K562 (cell line): ENCODE data around the gene IDUA. TPM values are rescaled to one million over a fixed set of nuclear protein-coding genes. Genes with fewer than 3 reads are reported as not detected.
A peak's percentile ranks its signal among the peaks of the same experiment; 100 is the strongest.

Experiments
- ARID3B ChIP-seq: fragments of 250-450 bp; sonication (Bioruptor Pico); IDR thresholded peaks from 2 replicates; pipeline ENCODE4 v1.4.0; 2020; ENCODE audit warnings: borderline replicate concordance
- CREM ChIP-seq: IDR thresholded peaks from 2 replicates; pipeline ENCODE4 v1.6.1; 2014; ENCODE audit warnings: antibody characterized with exemption, low read depth
- EGR1 ChIP-seq: fragments of 450-650 bp; conservative IDR thresholded peaks from 2 replicates; pipeline ENCODE4 v1.6.1; 2017; ENCODE audit warnings: mild to moderate bottlenecking
- LEF1 ChIP-seq: fragments of 450-650 bp; IDR thresholded peaks from 2 replicates; pipeline ENCODE4 v1.6.1; 2016; ENCODE audit warnings: mild to moderate bottlenecking
- MAFK ChIP-seq: IDR thresholded peaks from 2 replicates; pipeline ENCODE4 v1.6.1; 2011; ENCODE audit warnings: low read length, improper control_type of control experiment
- NEUROD1 ChIP-seq: fragments of 150-350 bp; IDR thresholded peaks from 2 replicates; pipeline ENCODE4 v1.6.1; 2014; ENCODE audit warnings: borderline replicate concordance, low read length, low read depth; ENCODE audit not compliant: partially characterized antibody
- NUFIP1 ChIP-seq: fragments of 450-650 bp; IDR thresholded peaks from 2 replicates; pipeline ENCODE4 v1.6.1; 2018; ENCODE audit not compliant: partially characterized antibody
- PHB2 ChIP-seq: fragments of 450-650 bp; IDR thresholded peaks from 2 replicates; pipeline ENCODE4 v1.6.1; 2017; ENCODE audit warnings: low read depth
- POLR3A ChIP-seq: IDR thresholded peaks from 2 replicates; pipeline ENCODE4 v1.6.1; 2011; ENCODE audit warnings: borderline replicate concordance, mild to moderate bottlenecking, moderate library complexity; ENCODE audit not compliant: insufficient read length, insufficient read depth; ENCODE audit errors: extremely low read depth
- SAFB2 ChIP-seq: fragments of 200-400 bp; formaldehyde crosslinking; IDR thresholded peaks from 2 replicates; pipeline ENCODE4 v1.6.1; 2018; ENCODE audit warnings: borderline replicate concordance, low read length, low read depth, moderate library complexity; ENCODE audit not compliant: severe bottlenecking
- SP1 ChIP-seq: sonication (generic); formaldehyde crosslinking; IDR thresholded peaks from 2 replicates; pipeline ENCODE4 v1.8.1; 2022; ENCODE audit warnings: mild to moderate bottlenecking, missing genetic modification reagents
- TAF1 ChIP-seq: IDR thresholded peaks from 2 replicates; pipeline ENCODE4 v1.6.1; 2011; ENCODE audit warnings: mild to moderate bottlenecking, low read length, moderate library complexity; ENCODE audit not compliant: insufficient read depth, control insufficient read depth, severe bottlenecking; ENCODE audit errors: extremely low read depth
- ZBTB8A ChIP-seq: fragments of 450-650 bp; IDR thresholded peaks from 2 replicates; pipeline ENCODE4 v1.6.1; 2018; ENCODE audit warnings: mild to moderate bottlenecking, moderate library complexity; ENCODE audit not compliant: partially characterized antibody
- polyA plus RNA-seq, 8 experiments: library from polyadenylated mRNA; depleted of rRNA in 4 of 8; stranded (reverse) in 5 of 8; unstranded in 3 of 8; fragments of >200 nt; fragmentation: Nextera tagmentation in 2 of 8; fragmentation: Illumina TruSeq in 1 of 8; extraction: Ambion mirVana in 2 of 8; extraction: Trizol in 1 of 8; gene quantifications; 2 replicates each; pipeline versions ENCODE4 v1.2.1 to v1.2.3, GENCODE V29; 2011 to 2014; ENCODE audit warnings: inconsistent platforms in 1 of 8, missing spikeins in 1 of 8
- total RNA-seq, 7 experiments: library from RNA; depleted of rRNA in 6 of 7; stranded (reverse); fragments of >200 nt in 6 of 7; fragmentation: Illumina TruSeq in 2 of 7; extraction: Trizol in 2 of 7; gene quantifications; 2 replicates each; pipeline versions ENCODE4 v1.2.1 to v1.2.3, GENCODE V29; 2011 to 2021; ENCODE audit warnings: low replicate concordance in 1 of 7
- TF ChIP-seq, protein P1 (sequence below): fragments of 250-450 bp; sonication (Bioruptor Pico); IDR thresholded peaks from 2 replicates; pipeline ENCODE4 v1.8.0; 2022; ENCODE audit warnings: inconsistent platforms, mild to moderate bottlenecking, moderate library complexity, borderline replicate concordance
- TF ChIP-seq, protein P2 (sequence below), 2 experiments: IDR thresholded peaks; 2 replicates each; pipeline ENCODE4 v1.6.1; 2011; ENCODE audit warnings: borderline replicate concordance in 1 of 2, control low read depth in 1 of 2, low read depth in 1 of 2, low read length in 1 of 2, mild to moderate bottlenecking in 1 of 2, mixed read lengths in 1 of 2, moderate library complexity in 1 of 2; ENCODE audit not compliant: insufficient read depth in 1 of 2, insufficient read length in 1 of 2, poor library complexity in 1 of 2, severe bottlenecking in 1 of 2; ENCODE audit errors: extremely low read depth in 1 of 2
- TF ChIP-seq, protein P3 (sequence below): IDR thresholded peaks from 2 replicates; pipeline ENCODE4 v1.6.1; 2012; ENCODE audit warnings: low read depth, low read length, improper control_type of control experiment, borderline replicate concordance
- TF ChIP-seq, protein P4 (sequence below): IDR thresholded peaks from 3 replicates; pipeline ENCODE4 v1.6.1; 2011; ENCODE audit warnings: borderline replicate concordance, mild to moderate bottlenecking, moderate library complexity; ENCODE audit not compliant: insufficient read length; ENCODE audit errors: extremely low read depth

IDUA gene
- total and polyA plus RNA-seq, 9 of the 15 experiments (the other 6 are each of a cell fraction or from before 2014, with no cell fraction given): 0.04 to 16.1 (median 1.2) TPM

GRCh38 chr4:986879-987623 lies at the start of gene IDUA (continued):
- TF ChIP-seq ARID3B (CRISPR knock-in tag) (no peak), ZBTB8A (no peak), MAFK (no peak), TAF1 (peak; percentile 48), SP1 (CRISPR knock-in tag) (peak; percentile 62), CREM (no peak), POLR3A (no peak), PHB2 (no peak), LEF1 (no peak), NUFIP1 (no peak), EGR1 (peak; percentile 71), NEUROD1 (no peak), SAFB2 (no peak)
- TF ChIP-seq, protein P1, sequence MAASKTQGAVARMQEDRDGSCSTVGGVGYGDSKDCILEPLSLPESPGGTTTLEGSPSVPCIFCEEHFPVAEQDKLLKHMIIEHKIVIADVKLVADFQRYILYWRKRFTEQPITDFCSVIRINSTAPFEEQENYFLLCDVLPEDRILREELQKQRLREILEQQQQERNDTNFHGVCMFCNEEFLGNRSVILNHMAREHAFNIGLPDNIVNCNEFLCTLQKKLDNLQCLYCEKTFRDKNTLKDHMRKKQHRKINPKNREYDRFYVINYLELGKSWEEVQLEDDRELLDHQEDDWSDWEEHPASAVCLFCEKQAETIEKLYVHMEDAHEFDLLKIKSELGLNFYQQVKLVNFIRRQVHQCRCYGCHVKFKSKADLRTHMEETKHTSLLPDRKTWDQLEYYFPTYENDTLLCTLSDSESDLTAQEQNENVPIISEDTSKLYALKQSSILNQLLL (CRISPR knock-in tag): no peak
- TF ChIP-seq, protein P2, sequence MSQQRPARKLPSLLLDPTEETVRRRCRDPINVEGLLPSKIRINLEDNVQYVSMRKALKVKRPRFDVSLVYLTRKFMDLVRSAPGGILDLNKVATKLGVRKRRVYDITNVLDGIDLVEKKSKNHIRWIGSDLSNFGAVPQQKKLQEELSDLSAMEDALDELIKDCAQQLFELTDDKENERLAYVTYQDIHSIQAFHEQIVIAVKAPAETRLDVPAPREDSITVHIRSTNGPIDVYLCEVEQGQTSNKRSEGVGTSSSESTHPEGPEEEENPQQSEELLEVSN (IDR thresholded peaks at IDR 0.05; ENCODE audit: borderline replicate concordance in 1 of 2, extremely low read depth in 1 of 2, insufficient read depth in 1 of 2, insufficient read length in 1 of 2, low read depth in 1 of 2, low read length in 1 of 2, poor library complexity in 1 of 2, severe bottlenecking in 1 of 2): peak; percentile 68 to 88
- TF ChIP-seq, protein P3, sequence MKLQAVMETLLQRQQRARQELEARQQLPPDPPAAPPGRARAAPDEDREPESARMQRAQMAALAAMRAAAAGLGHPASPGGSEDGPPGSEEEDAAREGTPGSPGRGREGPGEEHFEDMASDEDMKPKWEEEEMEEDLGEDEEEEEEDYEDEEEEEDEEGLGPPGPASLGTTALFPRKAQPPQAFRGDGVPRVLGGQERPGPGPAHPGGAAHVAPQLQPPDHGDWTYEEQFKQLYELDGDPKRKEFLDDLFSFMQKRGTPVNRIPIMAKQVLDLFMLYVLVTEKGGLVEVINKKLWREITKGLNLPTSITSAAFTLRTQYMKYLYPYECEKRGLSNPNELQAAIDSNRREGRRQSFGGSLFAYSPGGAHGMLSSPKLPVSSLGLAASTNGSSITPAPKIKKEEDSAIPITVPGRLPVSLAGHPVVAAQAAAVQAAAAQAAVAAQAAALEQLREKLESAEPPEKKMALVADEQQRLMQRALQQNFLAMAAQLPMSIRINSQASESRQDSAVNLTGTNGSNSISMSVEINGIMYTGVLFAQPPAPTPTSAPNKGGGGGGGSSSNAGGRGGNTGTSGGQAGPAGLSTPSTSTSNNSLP: no peak
- TF ChIP-seq, protein P4, sequence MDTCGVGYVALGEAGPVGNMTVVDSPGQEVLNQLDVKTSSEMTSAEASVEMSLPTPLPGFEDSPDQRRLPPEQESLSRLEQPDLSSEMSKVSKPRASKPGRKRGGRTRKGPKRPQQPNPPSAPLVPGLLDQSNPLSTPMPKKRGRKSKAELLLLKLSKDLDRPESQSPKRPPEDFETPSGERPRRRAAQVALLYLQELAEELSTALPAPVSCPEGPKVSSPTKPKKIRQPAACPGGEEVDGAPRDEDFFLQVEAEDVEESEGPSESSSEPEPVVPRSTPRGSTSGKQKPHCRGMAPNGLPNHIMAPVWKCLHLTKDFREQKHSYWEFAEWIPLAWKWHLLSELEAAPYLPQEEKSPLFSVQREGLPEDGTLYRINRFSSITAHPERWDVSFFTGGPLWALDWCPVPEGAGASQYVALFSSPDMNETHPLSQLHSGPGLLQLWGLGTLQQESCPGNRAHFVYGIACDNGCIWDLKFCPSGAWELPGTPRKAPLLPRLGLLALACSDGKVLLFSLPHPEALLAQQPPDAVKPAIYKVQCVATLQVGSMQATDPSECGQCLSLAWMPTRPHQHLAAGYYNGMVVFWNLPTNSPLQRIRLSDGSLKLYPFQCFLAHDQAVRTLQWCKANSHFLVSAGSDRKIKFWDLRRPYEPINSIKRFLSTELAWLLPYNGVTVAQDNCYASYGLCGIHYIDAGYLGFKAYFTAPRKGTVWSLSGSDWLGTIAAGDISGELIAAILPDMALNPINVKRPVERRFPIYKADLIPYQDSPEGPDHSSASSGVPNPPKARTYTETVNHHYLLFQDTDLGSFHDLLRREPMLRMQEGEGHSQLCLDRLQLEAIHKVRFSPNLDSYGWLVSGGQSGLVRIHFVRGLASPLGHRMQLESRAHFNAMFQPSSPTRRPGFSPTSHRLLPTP: no peak
